Measurements from ENCODE around the gene PI4K2A. TPM values are rescaled to one million over a fixed set of nuclear protein-coding genes. Genes with fewer than 3 reads are reported as not detected.

The PI4K2A gene
- total RNA-seq, 5 donors from 2014 or later (not counting 1 experiment from before 2014, with no cell fraction given): 9.0 to 23.1 (median 11.0) TPM

GRCh38 chr10:97718178-97718577, 77.7 kb downstream of the PI4K2A start:
- ATAC-seq (replicated peaks in 1 of 4): no peak
- no peak overlapping the region for H3K27ac Mint-ChIP-seq
- Histone ChIP-seq H3K4me3 (ENCODE audit: control insufficient read depth in 1 of 2, extremely low read depth in 1 of 2, low read length in 1 of 2) (no peak overlapping the region), H3K9me3 (no peaks in the 10 kb centered on the region), H3K36me3 (ENCODE audit: control insufficient read depth in 2 of 2, extremely low read depth in 1 of 2, insufficient read depth in 1 of 2, low read length in 1 of 2) (no peaks in the 10 kb centered on the region), H3K27me3 (replicated peaks in 1 of 2; ENCODE audit: control insufficient read depth in 2 of 2, extremely low read depth in 1 of 2, insufficient read depth in 2 of 2, low read length in 1 of 2) (peaks cover 0 to 19% of the 10 kb centered on the region in 2 experiments), H3K4me1 (ENCODE audit: control insufficient read depth in 1 of 2, extremely low read depth in 1 of 2, insufficient read depth in 2 of 2, low read length in 2 of 2) (peaks cover 2 to 12% of the 10 kb centered on the region in 2 experiments), H3K27ac (ENCODE audit: low read length) (no peak overlapping the region)
- 90% methylated on average over 3 of the region's 6 CpGs for WGBS (ENCODE audit: insufficient coverage)
- ChIA-PET CTCF (interaction anchor here in 1 of 2 donors (0.8 kb wide), 1 partner anchor 1085 kb away, joined by 3 read pairs; no protein-coding TSS in a partner anchor), POLR2A (interaction anchor here in 1 of 2 donors (0.6 kb wide), 1 partner anchor 23 kb away, joined by 4 read pairs; no protein-coding TSS in a partner anchor)
- peaks cover 5 to 9% (median 7%) of the 10 kb centered on the region in 3 donors for H3K4me1 Mint-ChIP-seq
- H3K36me3 Mint-ChIP-seq: no peaks in the 10 kb centered on the region
- H3K4me3 Mint-ChIP-seq: no peak overlapping the region
- no peak for DNase-seq
- H3K27me3 Mint-ChIP-seq: peaks cover 0 to 5% of the 10 kb centered on the region in 2 donors
- no peaks in the 10 kb centered on the region for H3K9me3 Mint-ChIP-seq

GRCh38 chr10:97718659-97719142, 78.2 kb downstream of the PI4K2A start:
- H3K36me3 Mint-ChIP-seq: no peaks in the 10 kb centered on the region
- POLR2A ChIA-PET: interaction anchor here in 1 of 2 donors (0.6 kb wide), 1 partner anchor 24 kb away, joined by 4 read pairs; no protein-coding TSS in a partner anchor
- peaks cover 0 to 5% of the 10 kb centered on the region in 2 donors for H3K27me3 Mint-ChIP-seq
- H3K9me3 ChIP-seq: no peaks in the 10 kb centered on the region
- 80% methylated on average over 1 of the region's 8 CpGs for WGBS (ENCODE audit: insufficient coverage)
- ATAC-seq (replicated peaks in 1 of 4) (no peak), DNase-seq (no peak)
- peaks cover 0 to 17% of the 10 kb centered on the region in 2 experiments for H3K27me3 ChIP-seq (replicated peaks in 1 of 2; ENCODE audit: control insufficient read depth in 2 of 2, extremely low read depth in 1 of 2, insufficient read depth in 2 of 2, low read length in 1 of 2)
- H3K27ac ChIP-seq (ENCODE audit: low read length): no peak overlapping the region
- CTCF ChIA-PET: interaction anchor here (0.8 to 1.6 kb wide), 3 partner anchors 10 to 1085 kb away, joined by 3 to 6 read pairs (median 3); no protein-coding TSS in a partner anchor
- H3K4me3 ChIP-seq (ENCODE audit: control insufficient read depth in 1 of 2, extremely low read depth in 1 of 2, low read length in 1 of 2): no peak overlapping the region
- peaks cover 0 to 9% of the 10 kb centered on the region in 2 experiments for H3K4me1 ChIP-seq (ENCODE audit: control insufficient read depth in 1 of 2, extremely low read depth in 1 of 2, insufficient read depth in 2 of 2, low read length in 2 of 2)
- no peak overlapping the region for H3K27ac Mint-ChIP-seq
- no peaks in the 10 kb centered on the region for H3K9me3 Mint-ChIP-seq
- no peaks in the 10 kb centered on the region for H3K36me3 ChIP-seq (ENCODE audit: control insufficient read depth in 2 of 2, extremely low read depth in 1 of 2, insufficient read depth in 1 of 2, low read length in 1 of 2)
- peaks cover 5 to 7% (median 5%) of the 10 kb centered on the region in 3 donors for H3K4me1 Mint-ChIP-seq
- no peak overlapping the region for H3K4me3 Mint-ChIP-seq

GRCh38 chr10:97719602-97720001, 79.1 kb downstream of the PI4K2A start:
- Histone ChIP-seq H3K9me3 (no peaks in the 10 kb centered on the region), H3K4me1 (ENCODE audit: control insufficient read depth in 1 of 2, extremely low read depth in 1 of 2, insufficient read depth in 2 of 2, low read length in 2 of 2) (peaks cover 0 to 6% of the 10 kb centered on the region in 2 experiments), H3K4me3 (ENCODE audit: control insufficient read depth in 1 of 2, extremely low read depth in 1 of 2, low read length in 1 of 2) (no peak overlapping the region), H3K36me3 (ENCODE audit: control insufficient read depth in 2 of 2, extremely low read depth in 1 of 2, insufficient read depth in 1 of 2, low read length in 1 of 2) (no peaks in the 10 kb centered on the region), H3K27me3 (replicated peaks in 1 of 2; ENCODE audit: control insufficient read depth in 2 of 2, extremely low read depth in 1 of 2, insufficient read depth in 2 of 2, low read length in 1 of 2) (peaks cover 0 to 11% of the 10 kb centered on the region in 2 experiments), H3K27ac (ENCODE audit: low read length) (no peak overlapping the region)
- POLR2A ChIA-PET: no interaction called here
- H3K36me3 Mint-ChIP-seq: no peaks in the 10 kb centered on the region
- ATAC-seq (replicated peaks in 1 of 4): no peak
- no peak overlapping the region for H3K4me3 Mint-ChIP-seq
- no CpG with 5 or more reads among the region's 2 CpGs for WGBS (ENCODE audit: insufficient coverage)
- DNase-seq: no peak
- CTCF ChIA-PET: interaction anchor here (1.4 to 1.6 kb wide), 2 partner anchors 10 to 11 kb away, joined by 3 to 6 read pairs; no protein-coding TSS in a partner anchor
- peaks cover 0 to 7% of the 10 kb centered on the region in 2 donors for H3K27me3 Mint-ChIP-seq
- H3K27ac Mint-ChIP-seq: no peak overlapping the region
- peaks cover 0 to 5% (median 3%) of the 10 kb centered on the region in 3 donors for H3K4me1 Mint-ChIP-seq
- H3K9me3 Mint-ChIP-seq: no peaks in the 10 kb centered on the region

GRCh38 chr10:97721871-97722780, 81.7 kb downstream of the PI4K2A start:
- CTCF ChIA-PET: no interaction called here
- Mint-ChIP-seq H3K4me3 (no peak overlapping the region), H3K4me1 (no peaks in the 10 kb centered on the region), H3K36me3 (no peaks in the 10 kb centered on the region), H3K27ac (no peak overlapping the region), H3K9me3 (no peaks in the 10 kb centered on the region), H3K27me3 (peaks cover 0 to 13% of the 10 kb centered on the region in 2 donors)
- H3K4me1 ChIP-seq (ENCODE audit: control insufficient read depth in 1 of 2, extremely low read depth in 1 of 2, insufficient read depth in 2 of 2, low read length in 2 of 2): no peaks in the 10 kb centered on the region
- H3K27ac ChIP-seq (ENCODE audit: low read length): no peak overlapping the region
- H3K9me3 ChIP-seq: no peaks in the 10 kb centered on the region
- DNase-seq (no peak), ATAC-seq (replicated peaks in 1 of 4) (no peak)
- H3K4me3 ChIP-seq (ENCODE audit: control insufficient read depth in 1 of 2, extremely low read depth in 1 of 2, low read length in 1 of 2): no peak overlapping the region
- POLR2A ChIA-PET: no interaction called here
- H3K27me3 ChIP-seq (replicated peaks in 1 of 2; ENCODE audit: control insufficient read depth in 2 of 2, extremely low read depth in 1 of 2, insufficient read depth in 2 of 2, low read length in 1 of 2): peaks cover 0 to 8% of the 10 kb centered on the region in 2 experiments
- no peaks in the 10 kb centered on the region for H3K36me3 ChIP-seq (ENCODE audit: control insufficient read depth in 2 of 2, extremely low read depth in 1 of 2, insufficient read depth in 1 of 2, low read length in 1 of 2)
- 94% methylated on average over 2 of the region's 12 CpGs for WGBS (ENCODE audit: insufficient coverage)

GRCh38 chr10:97723001-97723400, 82.5 kb downstream of the PI4K2A start:
- H3K27ac Mint-ChIP-seq: no peak overlapping the region
- no peaks in the 10 kb centered on the region for H3K36me3 ChIP-seq (ENCODE audit: control insufficient read depth in 2 of 2, extremely low read depth in 1 of 2, insufficient read depth in 1 of 2, low read length in 1 of 2)
- H3K27me3 Mint-ChIP-seq: peaks cover 0 to 16% of the 10 kb centered on the region in 2 donors
- H3K36me3 Mint-ChIP-seq: no peaks in the 10 kb centered on the region
- H3K4me3 Mint-ChIP-seq: no peak overlapping the region
- DNase-seq (no peak), ATAC-seq (replicated peaks in 1 of 4) (no peak)
- no peaks in the 10 kb centered on the region for H3K9me3 Mint-ChIP-seq
- no peaks in the 10 kb centered on the region for H3K9me3 ChIP-seq
- WGBS (ENCODE audit: insufficient coverage): 55% methylated on average over 2 of the region's 3 CpGs
- no peaks in the 10 kb centered on the region for H3K4me1 Mint-ChIP-seq
- H3K27ac ChIP-seq (ENCODE audit: low read length): no peak overlapping the region
- H3K4me1 ChIP-seq (ENCODE audit: control insufficient read depth in 1 of 2, extremely low read depth in 1 of 2, insufficient read depth in 2 of 2, low read length in 2 of 2): no peaks in the 10 kb centered on the region
- ChIA-PET POLR2A (no interaction called here), CTCF (interaction anchor here in 1 of 2 donors (1.2 kb wide), 1 partner anchor 17 kb away, joined by 3 read pairs; no protein-coding TSS in a partner anchor)
- no peak overlapping the region for H3K4me3 ChIP-seq (ENCODE audit: control insufficient read depth in 1 of 2, extremely low read depth in 1 of 2, low read length in 1 of 2)
- H3K27me3 ChIP-seq (replicated peaks in 1 of 2; ENCODE audit: control insufficient read depth in 2 of 2, extremely low read depth in 1 of 2, insufficient read depth in 2 of 2, low read length in 1 of 2): peaks cover 0 to 7% of the 10 kb centered on the region in 2 experiments

GRCh38 chr10:97724341-97724941, 84.0 kb downstream of the PI4K2A start:
- H3K9me3 Mint-ChIP-seq: no peaks in the 10 kb centered on the region
- POLR2A ChIA-PET: interaction anchor here (0.6 to 0.7 kb wide), 3 partner anchors 12 to 138 kb away, joined by 3 to 7 read pairs (median 3); partner anchors contain the start of genes AVPI1 (in 1 of the 2) and ZFYVE27 (in 1 of the 2)

More at GRCh38 chr10:97724341-97724941, 84.0 kb downstream of the PI4K2A start:
- no peaks in the 10 kb centered on the region for H3K4me1 ChIP-seq (ENCODE audit: control insufficient read depth in 1 of 2, extremely low read depth in 1 of 2, insufficient read depth in 2 of 2, low read length in 2 of 2)
- WGBS (ENCODE audit: insufficient coverage): 50% methylated on average over 1 of the region's 5 CpGs
- H3K27ac ChIP-seq (ENCODE audit: low read length): no peak overlapping the region
- ATAC-seq (replicated peaks in 1 of 4) (no peak), DNase-seq (no peak)
- Mint-ChIP-seq H3K27ac (no peak overlapping the region), H3K4me1 (no peaks in the 10 kb centered on the region), H3K36me3 (no peaks in the 10 kb centered on the region), H3K4me3 (no peak overlapping the region), H3K27me3 (peaks cover 0 to 20% of the 10 kb centered on the region in 2 donors)
- H3K27me3 ChIP-seq (replicated peaks in 1 of 2; ENCODE audit: control insufficient read depth in 2 of 2, extremely low read depth in 1 of 2, insufficient read depth in 2 of 2, low read length in 1 of 2): peaks cover 0 to 7% of the 10 kb centered on the region in 2 experiments
- H3K9me3 ChIP-seq: no peaks in the 10 kb centered on the region
- CTCF ChIA-PET: interaction anchor here (0.5 to 2.7 kb wide), 9 partner anchors 11 to 384 kb away, joined by 3 to 9 read pairs (median 3); partner anchors contain the start of gene ZFYVE27 (in 1 of the 2)
- no peaks in the 10 kb centered on the region for H3K36me3 ChIP-seq (ENCODE audit: control insufficient read depth in 2 of 2, extremely low read depth in 1 of 2, insufficient read depth in 1 of 2, low read length in 1 of 2)
- no peak overlapping the region for H3K4me3 ChIP-seq (ENCODE audit: control insufficient read depth in 1 of 2, extremely low read depth in 1 of 2, low read length in 1 of 2)

All from T-cell (primary cell).